NCI-H2227 treated with DMSO at 0.1 percent for 48 hours (cell line): ENCODE results near the gene FGR.

Source experiments
- DNase-seq: peaks from one replicate; lab custom pipeline; 2025; lab: John Stamatoyannopoulos, UW

The FGR gene

GRCh38 chr1:27585684-27586083, 49.3 kb downstream of the FGR start:
- DNase-seq = no peak

GRCh38 chr1:27584453-27584852, 50.5 kb downstream of the FGR start:
- DNase-seq = no peak

- no peak for DNase-seq
Measured at GRCh38 chr1:27583479-27583878, 51.5 kb downstream of the FGR start.

- no peak for DNase-seq
Measured at GRCh38 chr1:27581823-27582243, 53.2 kb downstream of the FGR start.

- DNase-seq = no peak
Measured at GRCh38 chr1:27577504-27578188, 57.3 kb downstream of the FGR start.

GRCh38 chr1:27576806-27577227, 58.2 kb downstream of the FGR start:
- no peak for DNase-seq

- peak; percentile 47 for DNase-seq
Measured at GRCh38 chr1:27575840-27576331, 59.1 kb downstream of the FGR start.

GRCh38 chr1:27574871-27575831, 59.8 kb downstream of the FGR start:
- peak; percentile 46 for DNase-seq

GRCh38 chr1:27574001-27574781, 60.8 kb downstream of the FGR start:
- DNase-seq = no peak

GRCh38 chr1:27572679-27573426, 62.1 kb downstream of the FGR start:
- DNase-seq = no peak

GRCh38 chr1:27572019-27572678, 62.8 kb downstream of the FGR start:
- no peak for DNase-seq

- DNase-seq = no peak
Measured at GRCh38 chr1:27571439-27572018, 63.5 kb downstream of the FGR start.

- DNase-seq = no peak
Measured at GRCh38 chr1:27570784-27571183, 64.2 kb downstream of the FGR start.

GRCh38 chr1:27570356-27570755, 64.6 kb downstream of the FGR start:
- DNase-seq = no peak

- DNase-seq = no peak
Measured at GRCh38 chr1:27569506-27570291, 65.3 kb downstream of the FGR start.

GRCh38 chr1:27569088-27569460, 65.9 kb downstream of the FGR start:
- DNase-seq = no peak

GRCh38 chr1:27568300-27569087, 66.5 kb downstream of the FGR start:
- peak; percentile 93 for DNase-seq

- no peak for DNase-seq
Measured at GRCh38 chr1:27567971-27568299, 67.0 kb downstream of the FGR start.

- peak; percentile 82 for DNase-seq
Measured at GRCh38 chr1:27567146-27567526, 67.8 kb downstream of the FGR start.
